Measurements from ENCODE around the gene LUZP2. TPM values are rescaled to one million over a fixed set of nuclear protein-coding genes. Genes with fewer than 3 reads are reported as not detected.

The LUZP2 gene
- total and polyA plus RNA-seq, 2 of the 8 experiments (the other 6 are each of a cell fraction or from before 2014, with no cell fraction given), result 0.79 to 1.5 TPM

DNA sequence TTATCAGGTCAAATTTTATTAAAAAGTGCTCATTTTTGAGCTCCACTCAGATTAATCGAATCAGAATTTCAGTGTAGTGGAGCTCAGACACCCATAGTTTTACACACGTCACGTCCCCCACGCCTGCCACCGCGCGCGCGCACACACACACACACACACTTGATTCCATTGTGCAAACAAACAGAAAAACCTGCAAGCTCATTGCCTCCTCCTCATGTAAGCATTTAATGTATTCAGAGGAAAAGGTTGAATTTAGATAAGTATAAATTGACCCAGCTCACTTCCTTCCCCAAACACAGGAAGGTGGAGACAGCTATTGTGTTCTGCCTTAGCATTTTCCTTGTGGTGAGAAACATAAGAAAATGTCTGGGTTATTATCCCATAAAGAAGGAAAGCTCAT is 336.7 kb downstream of the LUZP2 start:
- H3K27ac ChIP-seq (ENCODE audit: low read depth, low read length), result no peak overlapping the region
- ChIA-PET POLR2A (ENCODE audit: partially characterized antibody) (no interaction called here), CTCF (ENCODE audit: partially characterized antibody) (interaction anchor here (0.6 to 0.7 kb wide), 3 partner anchors 54 to 130 kb away, joined by 3 read pairs; no protein-coding TSS in a partner anchor)
- no peak overlapping the region for H2BK20ac ChIP-seq (ENCODE audit: low read length)
- H3K4me2 ChIP-seq (ENCODE audit: insufficient read depth in 1 of 2, low read depth in 2 of 2, low read length in 2 of 2), result no peak overlapping the region
- WGBS, 2 experiments (ENCODE audit: extremely low coverage in 1 of 2, insufficient coverage in 1 of 2, insufficient read length in 1 of 2, insufficient replicate concordance in 2 of 2, low coverage in 1 of 2, low lambda C conversion rate in 2 of 2, missing lambda C conversion rate in 1 of 2), result 75% methylated on average over 9 of the region's 9 CpGs; no CpG with 5 or more reads in 1 of the 2 experiments
- FAIRE-seq (no peak), DNase-seq (ENCODE audit: low read depth in 1 of 2, low spot score in 2 of 2) (no peak)
- no peak overlapping the region for H3K4ac ChIP-seq (replicated peaks; ENCODE audit: insufficient read length, low read depth, low read length)
- no peaks in the 10 kb centered on the region for H3K36me3 ChIP-seq (ENCODE audit: control insufficient read depth in 2 of 4, insufficient read depth in 4 of 4, low read length in 3 of 4)
- no peaks in the 10 kb centered on the region for H4K20me1 ChIP-seq (replicated peaks in 1 of 2; ENCODE audit: control insufficient read depth in 1 of 2, insufficient read depth in 2 of 2, low read length in 2 of 2)
- H3K27me3 ChIP-seq (replicated peaks in 1 of 4; ENCODE audit: control insufficient read depth in 3 of 4, extremely low read depth in 1 of 4, insufficient read depth in 3 of 4, low read length in 3 of 4), result no peaks in the 10 kb centered on the region
- H3K9me3 ChIP-seq (ENCODE audit: insufficient read depth in 2 of 2, low read depth in 1 of 2, low read length in 1 of 2), result no peaks in the 10 kb centered on the region
- H3K23ac ChIP-seq (ENCODE audit: insufficient read length), result no peak overlapping the region
- no peak overlapping the region for H3K4me3 ChIP-seq (ENCODE audit: extremely low read depth in 1 of 4, insufficient read depth in 2 of 4, low read depth in 3 of 4, low read length in 4 of 4)
- TF ChIP-seq GTF2F1 (IDR thresholded peaks at IDR 0.05; ENCODE audit: borderline replicate concordance, low read depth, low read length) (no peak), SIX5 (IDR thresholded peaks at IDR 0.05; ENCODE audit: low read depth, low read length) (no peak)
- H3K14ac ChIP-seq (ENCODE audit: insufficient read length), result no peak overlapping the region
- no peak overlapping the region for H3K9ac ChIP-seq (replicated peaks in 1 of 4; ENCODE audit: extremely low read depth in 1 of 4, low read depth in 3 of 4, low read length in 3 of 4)
- no peaks in the 10 kb centered on the region for H3K23me2 ChIP-seq (ENCODE audit: low read depth, low read length)
- no peak overlapping the region for H2AK5ac ChIP-seq (ENCODE audit: low read depth, low read length)
- no peak overlapping the region for H2AFZ ChIP-seq (ENCODE audit: low read length)
- H4K5ac ChIP-seq (ENCODE audit: insufficient read length, low read depth, low read length), result no peak overlapping the region
- H2BK12ac ChIP-seq (ENCODE audit: low read depth, low read length), result no peak overlapping the region
- H3K4me1 ChIP-seq (replicated peaks in 1 of 4; ENCODE audit: control insufficient read depth in 3 of 4, insufficient read depth in 4 of 4, low read length in 3 of 4), result peaks cover 0 to 3% (median 1%) of the 10 kb centered on the region in 4 experiments; a peak in 2 of 7 replicates
- H3K79me1 ChIP-seq (ENCODE audit: low read depth, low read length), result no peaks in the 10 kb centered on the region
- no peak overlapping the region for H2BK15ac ChIP-seq (ENCODE audit: low read length)
- H3K18ac ChIP-seq (ENCODE audit: extremely low read depth, low read length), result no peak overlapping the region
- H2BK5ac ChIP-seq (ENCODE audit: low read depth, low read length), result no peak overlapping the region
- no peaks in the 10 kb centered on the region for H3K79me2 ChIP-seq (ENCODE audit: control insufficient read depth in 1 of 2, insufficient read depth in 2 of 2, low read length in 2 of 2)
- no peak overlapping the region for H4K8ac ChIP-seq (ENCODE audit: extremely low read depth, insufficient read depth, low read length)
- no peak overlapping the region for H4K91ac ChIP-seq (replicated peaks; ENCODE audit: insufficient read length, low read length)
- no peak overlapping the region for H2BK120ac ChIP-seq (replicated peaks; ENCODE audit: low read depth, low read length)
- no peak overlapping the region for H3K56ac ChIP-seq (replicated peaks; ENCODE audit: insufficient read length, low read depth, low read length)

All from H1 (cell line).